Measurements from ENCODE around the gene ST8SIA2. TPM values are rescaled to one million over a fixed set of nuclear protein-coding genes. Genes with fewer than 3 reads are reported as not detected.

ST8SIA2 gene
- total RNA-seq, 4 donors from 2014 or later = not detected

DNA sequence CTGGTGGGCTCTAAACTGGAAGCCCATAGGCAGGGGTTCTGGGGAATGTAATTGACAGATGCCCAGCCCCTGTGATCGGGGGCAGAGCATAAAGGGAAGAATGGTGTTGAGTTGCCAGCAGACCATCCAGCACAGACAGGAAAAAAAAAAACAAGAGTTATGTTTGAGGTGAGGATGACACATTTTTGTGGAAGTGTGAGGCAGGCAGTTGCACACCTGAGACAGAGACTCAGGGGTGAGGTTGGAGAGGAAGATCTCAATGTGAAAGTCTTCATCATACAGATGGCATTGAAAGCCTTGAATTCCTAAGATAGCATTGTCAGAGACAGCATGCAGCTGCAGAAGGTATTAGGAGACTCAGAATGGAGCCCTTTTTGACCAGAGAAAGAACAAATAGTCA, 18.6 kb upstream of the ST8SIA2 start:
- Histone ChIP-seq H3K36me3 (no peaks in the 10 kb centered on the region), H3K9me3 (no peaks in the 10 kb centered on the region), H3K27ac (no peak overlapping the region), H3K4me1 (no peaks in the 10 kb centered on the region), H3K4me3 (no peak overlapping the region), H3K27me3 (peaks cover 33% of the 10 kb centered on the region)
- no peak for DNase-seq (ENCODE audit: low spot score in 2 of 2)
- TF ChIP-seq EP300 (IDR thresholded peaks at IDR 0.05) = no peak
- no peak for TF ChIP-seq POLR2A (IDR thresholded peaks at IDR 0.05)
- TF ChIP-seq, protein P1, sequence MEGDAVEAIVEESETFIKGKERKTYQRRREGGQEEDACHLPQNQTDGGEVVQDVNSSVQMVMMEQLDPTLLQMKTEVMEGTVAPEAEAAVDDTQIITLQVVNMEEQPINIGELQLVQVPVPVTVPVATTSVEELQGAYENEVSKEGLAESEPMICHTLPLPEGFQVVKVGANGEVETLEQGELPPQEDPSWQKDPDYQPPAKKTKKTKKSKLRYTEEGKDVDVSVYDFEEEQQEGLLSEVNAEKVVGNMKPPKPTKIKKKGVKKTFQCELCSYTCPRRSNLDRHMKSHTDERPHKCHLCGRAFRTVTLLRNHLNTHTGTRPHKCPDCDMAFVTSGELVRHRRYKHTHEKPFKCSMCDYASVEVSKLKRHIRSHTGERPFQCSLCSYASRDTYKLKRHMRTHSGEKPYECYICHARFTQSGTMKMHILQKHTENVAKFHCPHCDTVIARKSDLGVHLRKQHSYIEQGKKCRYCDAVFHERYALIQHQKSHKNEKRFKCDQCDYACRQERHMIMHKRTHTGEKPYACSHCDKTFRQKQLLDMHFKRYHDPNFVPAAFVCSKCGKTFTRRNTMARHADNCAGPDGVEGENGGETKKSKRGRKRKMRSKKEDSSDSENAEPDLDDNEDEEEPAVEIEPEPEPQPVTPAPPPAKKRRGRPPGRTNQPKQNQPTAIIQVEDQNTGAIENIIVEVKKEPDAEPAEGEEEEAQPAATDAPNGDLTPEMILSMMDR (IDR thresholded peaks at IDR 0.05) = no peak
- no peak for TF ChIP-seq POLR2AphosphoS5 (IDR thresholded peaks at IDR 0.05)
- WGBS = 65% methylated on average over 1 of the region's 1 CpG

DNA sequence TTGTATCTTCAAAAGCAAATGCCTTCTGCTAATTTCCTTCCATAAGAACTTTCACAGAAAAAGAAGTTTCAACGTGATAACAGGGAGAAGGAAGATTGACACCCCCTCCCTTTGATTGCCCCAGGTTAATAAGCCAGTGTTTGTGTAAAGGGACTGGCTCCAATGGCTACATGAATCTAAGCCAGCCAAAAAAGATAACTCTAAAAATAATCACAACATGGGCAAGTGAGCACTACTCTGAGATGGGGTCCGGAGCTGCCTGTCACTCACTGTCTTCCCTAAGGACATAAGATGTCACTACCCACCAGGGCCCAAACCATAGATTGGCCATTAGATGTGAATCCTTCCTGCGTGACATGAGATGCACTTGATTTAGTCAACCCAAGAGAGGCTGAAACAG, 17.6 kb upstream of the ST8SIA2 start:
- peaks cover 28% of the 10 kb centered on the region for H3K27me3 ChIP-seq
- H3K4me1 ChIP-seq = no peaks in the 10 kb centered on the region
- H3K36me3 ChIP-seq = no peaks in the 10 kb centered on the region
- no peak overlapping the region for H3K27ac ChIP-seq
- no peak for TF ChIP-seq POLR2AphosphoS5 (IDR thresholded peaks at IDR 0.05)
- no peak for TF ChIP-seq EP300 (IDR thresholded peaks at IDR 0.05)
- TF ChIP-seq, protein P1 (IDR thresholded peaks at IDR 0.05) = no peak
- no peak for TF ChIP-seq POLR2A (IDR thresholded peaks at IDR 0.05)
- no peak for DNase-seq (ENCODE audit: low spot score in 2 of 2)
- no peak overlapping the region for H3K4me3 ChIP-seq
- no peaks in the 10 kb centered on the region for H3K9me3 ChIP-seq
- WGBS = 78% methylated on average over 3 of the region's 3 CpGs

DNA sequence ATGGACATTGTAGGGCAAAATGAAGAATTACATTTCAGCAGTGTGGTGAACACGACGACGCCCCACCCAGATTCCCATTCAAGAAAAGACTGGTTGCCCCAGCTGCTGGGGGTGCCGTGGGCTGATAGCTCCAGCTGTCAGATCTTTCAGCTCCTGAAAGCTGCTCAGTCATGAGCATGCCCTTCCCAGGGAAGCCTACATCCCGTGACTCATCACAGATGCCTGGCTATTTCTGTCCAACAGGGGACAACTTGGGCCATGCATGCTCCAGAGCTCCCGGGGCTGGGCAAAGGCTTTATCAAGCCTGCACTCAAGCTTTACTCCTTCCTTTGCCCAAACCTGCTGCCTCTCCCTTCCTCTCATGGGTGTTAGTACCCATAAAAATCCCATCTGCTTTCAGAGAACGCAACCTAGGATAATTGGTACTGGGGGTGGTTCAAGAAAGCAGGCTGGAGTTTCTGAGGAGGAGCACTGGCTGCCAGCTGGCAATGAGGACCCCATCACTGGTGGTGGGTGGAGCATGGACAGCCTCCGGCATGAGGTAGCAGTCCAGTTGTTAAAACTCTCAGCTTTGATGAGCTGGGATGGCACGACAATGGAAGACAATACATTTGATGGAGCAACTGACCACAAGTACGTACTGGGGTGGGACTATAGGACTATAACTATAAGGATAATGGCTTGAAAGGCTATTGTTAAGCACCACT, 16.4 kb upstream of the ST8SIA2 start:
- H3K27me3 ChIP-seq = peaks cover 23% of the 10 kb centered on the region
- no peak overlapping the region for H3K27ac ChIP-seq
- no peaks in the 10 kb centered on the region for H3K36me3 ChIP-seq
- TF ChIP-seq POLR2A (IDR thresholded peaks at IDR 0.05) (no peak), POLR2AphosphoS5 (IDR thresholded peaks at IDR 0.05) (no peak), EP300 (IDR thresholded peaks at IDR 0.05) (no peak)
- TF ChIP-seq, protein P1 (IDR thresholded peaks at IDR 0.05) = no peak
- WGBS = 51% methylated on average over 10 of the region's 10 CpGs
- no peaks in the 10 kb centered on the region for H3K4me1 ChIP-seq
- no peak overlapping the region for H3K4me3 ChIP-seq
- no peak for DNase-seq (ENCODE audit: low spot score in 2 of 2)
- H3K9me3 ChIP-seq = no peaks in the 10 kb centered on the region

DNA sequence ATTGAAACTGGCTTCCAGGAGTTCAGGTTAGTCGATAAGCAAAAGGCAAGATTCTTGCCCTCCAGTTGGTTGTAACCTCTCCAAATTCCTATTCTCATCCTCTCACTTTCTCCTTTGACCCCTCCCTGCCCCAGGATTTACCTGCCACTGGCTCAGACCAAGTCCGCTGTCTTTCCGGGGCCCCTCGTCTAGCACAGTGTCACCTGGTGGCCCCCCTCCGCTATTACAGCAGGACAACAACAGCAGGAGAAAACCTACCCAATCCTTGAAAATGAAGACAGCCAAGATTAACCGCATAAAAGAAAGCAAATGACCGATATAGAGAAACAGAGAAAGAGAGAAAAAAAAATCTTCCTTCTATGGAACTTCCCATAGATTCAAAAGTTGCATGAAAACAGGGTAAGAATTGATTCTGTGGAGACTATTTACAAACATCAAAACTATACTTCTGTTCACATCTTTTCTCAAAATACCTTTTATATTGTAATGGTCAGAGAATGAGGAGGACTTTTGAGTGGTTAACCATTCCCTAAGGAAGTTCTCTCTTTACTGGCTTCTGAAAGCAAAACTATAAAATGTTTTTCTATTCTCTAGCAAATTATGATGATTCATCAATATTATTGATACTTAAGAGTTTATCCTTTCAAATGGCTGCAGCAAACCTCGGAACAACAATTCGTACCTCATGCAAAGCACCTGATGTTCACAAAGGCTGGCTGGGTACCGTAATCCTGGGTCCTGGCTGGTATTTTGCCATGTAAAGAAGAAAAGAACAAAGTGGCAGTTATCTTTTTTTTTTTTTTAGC, 10.0 kb upstream of the ST8SIA2 start:
- Histone ChIP-seq H3K4me1 (no peaks in the 10 kb centered on the region), H3K9me3 (no peaks in the 10 kb centered on the region), H3K27me3 (peaks cover 42% of the 10 kb centered on the region), H3K4me3 (no peak overlapping the region), H3K27ac (no peak overlapping the region), H3K36me3 (no peaks in the 10 kb centered on the region)
- WGBS = 47% methylated on average over 10 of the region's 10 CpGs
- no peak for TF ChIP-seq POLR2AphosphoS5 (IDR thresholded peaks at IDR 0.05)
- TF ChIP-seq EP300 (IDR thresholded peaks at IDR 0.05) = no peak
- TF ChIP-seq, protein P1 (IDR thresholded peaks at IDR 0.05) = no peak
- TF ChIP-seq POLR2A (IDR thresholded peaks at IDR 0.05) = no peak
- no peak for DNase-seq (ENCODE audit: low spot score in 2 of 2)

DNA sequence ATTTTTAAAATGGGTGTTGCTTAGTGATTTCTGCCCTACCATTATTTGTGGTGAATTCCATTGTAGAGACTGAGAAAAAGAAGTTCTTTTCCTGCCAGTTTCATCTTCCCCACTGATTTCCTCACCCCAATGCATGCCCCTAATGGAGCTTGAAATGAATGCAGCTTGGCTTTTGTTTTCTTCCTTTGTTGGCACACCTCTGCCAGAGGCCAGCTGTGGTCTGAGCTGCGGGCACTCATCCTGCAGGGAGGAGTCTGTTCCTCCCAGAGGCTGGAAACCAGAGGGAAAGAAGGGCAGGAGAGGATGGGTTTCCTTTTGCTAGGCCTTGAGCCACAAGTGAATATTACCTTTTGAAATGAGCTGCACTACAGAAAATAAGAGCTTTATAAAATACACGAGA, 9.3 kb upstream of the ST8SIA2 start:
- WGBS = 63% methylated on average over 2 of the region's 2 CpGs
- H3K4me3 ChIP-seq = no peak overlapping the region
- TF ChIP-seq, protein P1 (IDR thresholded peaks at IDR 0.05) = no peak
- TF ChIP-seq POLR2AphosphoS5 (IDR thresholded peaks at IDR 0.05) (no peak), POLR2A (IDR thresholded peaks at IDR 0.05) (no peak), EP300 (IDR thresholded peaks at IDR 0.05) (no peak)
- H3K27ac ChIP-seq = no peak overlapping the region
- H3K27me3 ChIP-seq = peaks cover 49% of the 10 kb centered on the region
- no peaks in the 10 kb centered on the region for H3K9me3 ChIP-seq
- no peaks in the 10 kb centered on the region for H3K4me1 ChIP-seq
- H3K36me3 ChIP-seq = no peaks in the 10 kb centered on the region
- no peak for DNase-seq (ENCODE audit: low spot score in 2 of 2)

Data from suprapubic skin (tissue), 4 donors.